HEK293 (cell line): ENCODE data around the gene NPM3.
A peak's percentile ranks its signal among the peaks of the same experiment; 100 is the strongest.

Source experiments
- CTCF ChIA-PET: fragments of 350-600 bp; formaldehyde crosslinking; extraction: SDS; loops from one replicate; lab custom pipeline; 2021; ENCODE audit warnings: antibody characterized with exemption; lab: Yijun Ruan, JAX
- POLR2A ChIA-PET: fragments of 300-600 bp; formaldehyde crosslinking; extraction: SDS; loops from one replicate; lab custom pipeline; 2020; ENCODE audit warnings: antibody characterized with exemption, inconsistent platforms; lab: Yijun Ruan, JAX
- H3K27ac ChIP-seq: fragments of 200-500 bp; sonication (Bioruptor generic); 2 replicates; pipeline ENCODE4 v1.5.1; 2014; ENCODE audit warnings: low read depth, low read length, control low read depth, inconsistent platforms; ENCODE audit errors: extremely low read depth
- H3K36me3 ChIP-seq, 2 experiments: fragments of 200-500 bp in 1 of 2; sonication (Bioruptor generic) in 1 of 2; 1 replicate in 1 of 2; 2 replicates in 1 of 2; pipeline ENCODE4 v1.5.1; 2014 to 2017; ENCODE audit warnings: inconsistent platforms in 2 of 2, low read length in 2 of 2; ENCODE audit not compliant: control insufficient read depth in 2 of 2, insufficient read depth in 1 of 2
- H3K4me1 ChIP-seq: fragments of 200-500 bp; sonication (Bioruptor generic); 2 replicates; pipeline ENCODE4 v1.5.1; 2014; ENCODE audit warnings: mild to moderate bottlenecking, low read length, inconsistent platforms; ENCODE audit not compliant: control insufficient read depth, insufficient read depth
- H3K4me3 ChIP-seq: 2 replicates; pipeline ENCODE4 v1.5.1; 2011; ENCODE audit warnings: low read depth, mild to moderate bottlenecking, control low read depth, low read length, moderate library complexity
- H3K9me3 ChIP-seq: fragments of 200-500 bp; sonication (Bioruptor generic); 2 replicates; pipeline ENCODE4 v1.5.1; 2014; ENCODE audit warnings: low read depth, low read length, inconsistent platforms; ENCODE audit not compliant: control insufficient read depth, insufficient read depth
- BCL11A ChIP-seq: fragments of 450-650 bp; formaldehyde crosslinking; IDR thresholded peaks from 2 replicates; pipeline ENCODE4 v1.5.1; 2016; ENCODE audit warnings: low read depth, missing biosample characterization, missing genetic modification characterization
- FEZF1 ChIP-seq: fragments of 450-650 bp; formaldehyde crosslinking; IDR thresholded peaks from 2 replicates; pipeline ENCODE4 v1.5.1; 2016; ENCODE audit warnings: missing biosample characterization, missing genetic modification characterization
- KLF16 ChIP-seq: fragments of 450-650 bp; formaldehyde crosslinking; IDR thresholded peaks from 2 replicates; pipeline ENCODE4 v1.5.1; 2017; ENCODE audit warnings: missing biosample characterization, missing genetic modification characterization
- SP7 ChIP-seq: fragments of 450-650 bp; formaldehyde crosslinking; IDR thresholded peaks from 2 replicates; pipeline ENCODE4 v1.5.1; 2016; ENCODE audit warnings: missing biosample characterization, missing genetic modification characterization
- ZBTB1 ChIP-seq: fragments of 450-650 bp; formaldehyde crosslinking; IDR thresholded peaks from 2 replicates; pipeline ENCODE4 v1.5.1; 2016; ENCODE audit warnings: missing biosample characterization, missing genetic modification characterization
- ZFHX2 ChIP-seq: fragments of 450-650 bp; formaldehyde crosslinking; conservative IDR thresholded peaks from 2 replicates; pipeline ENCODE4 v1.5.1; 2016; ENCODE audit warnings: missing biosample characterization, missing genetic modification characterization
- ZIC2 ChIP-seq: fragments of 450-650 bp; formaldehyde crosslinking; IDR thresholded peaks from 2 replicates; pipeline ENCODE4 v1.5.1; 2016; ENCODE audit warnings: missing biosample characterization, missing genetic modification characterization
- ZNF23 ChIP-seq: fragments of 450-650 bp; formaldehyde crosslinking; IDR thresholded peaks from 2 replicates; pipeline ENCODE4 v1.5.1; 2016; ENCODE audit warnings: missing biosample characterization, missing genetic modification characterization, borderline replicate concordance
- ZNF391 ChIP-seq: fragments of 450-650 bp; formaldehyde crosslinking; IDR thresholded peaks from 2 replicates; pipeline ENCODE4 v1.5.1; 2016; ENCODE audit warnings: low read depth, missing biosample characterization, missing genetic modification characterization, borderline replicate concordance
- ZNF571 ChIP-seq: fragments of 450-650 bp; formaldehyde crosslinking; IDR thresholded peaks from 2 replicates; pipeline ENCODE4 v1.5.0; 2017; ENCODE audit warnings: missing biosample characterization, missing genetic modification characterization
- ZNF596 ChIP-seq: fragments of 450-650 bp; IDR thresholded peaks from 2 replicates; pipeline ENCODE4 v1.5.0; 2018; ENCODE audit warnings: missing biosample characterization, mild to moderate bottlenecking, missing genetic modification characterization, moderate library complexity
- ZNF610 ChIP-seq: fragments of 450-650 bp; formaldehyde crosslinking; IDR thresholded peaks from 2 replicates; pipeline ENCODE4 v1.5.1; 2016; ENCODE audit warnings: missing biosample characterization, missing genetic modification characterization, borderline replicate concordance
- ZSCAN23 ChIP-seq: fragments of 450-650 bp; formaldehyde crosslinking; IDR thresholded peaks from 2 replicates; pipeline ENCODE4 v1.5.1; 2016; ENCODE audit warnings: missing biosample characterization, missing genetic modification characterization
- TF ChIP-seq, protein P1 (sequence below): fragments of 450-650 bp; formaldehyde crosslinking; IDR thresholded peaks from 2 replicates; pipeline ENCODE4 v1.5.1; 2016; ENCODE audit warnings: missing biosample characterization, missing genetic modification characterization
- TF ChIP-seq, protein P2 (sequence below): fragments of 450-650 bp; formaldehyde crosslinking; IDR thresholded peaks from 2 replicates; pipeline ENCODE4 v1.5.1; 2016; ENCODE audit warnings: missing biosample characterization, missing genetic modification characterization
- TF ChIP-seq, protein P3 (sequence below): fragments of 450-650 bp; formaldehyde crosslinking; IDR thresholded peaks from 2 replicates; pipeline ENCODE4 v1.5.1; 2016; ENCODE audit warnings: missing biosample characterization, missing genetic modification characterization, borderline replicate concordance
- TF ChIP-seq, protein P4 (sequence below): fragments of 450-650 bp; formaldehyde crosslinking; IDR thresholded peaks from 2 replicates; pipeline ENCODE4 v1.5.1; 2016; ENCODE audit warnings: missing biosample characterization, missing genetic modification characterization
- TF ChIP-seq, protein P5 (sequence below): fragments of 450-650 bp; formaldehyde crosslinking; IDR thresholded peaks from 2 replicates; pipeline ENCODE4 v1.5.1; 2016; ENCODE audit warnings: missing biosample characterization, missing genetic modification characterization
- TF ChIP-seq, protein P6 (sequence below): fragments of 450-650 bp; formaldehyde crosslinking; IDR thresholded peaks from 2 replicates; pipeline ENCODE4 v1.5.1; 2016; ENCODE audit warnings: missing biosample characterization, missing genetic modification characterization
- TF ChIP-seq, protein P7 (sequence below): fragments of 450-650 bp; formaldehyde crosslinking; IDR thresholded peaks from 2 replicates; pipeline ENCODE4 v1.5.1; 2016; ENCODE audit warnings: missing biosample characterization, missing genetic modification characterization, low read depth

NPM3 gene

DNA sequence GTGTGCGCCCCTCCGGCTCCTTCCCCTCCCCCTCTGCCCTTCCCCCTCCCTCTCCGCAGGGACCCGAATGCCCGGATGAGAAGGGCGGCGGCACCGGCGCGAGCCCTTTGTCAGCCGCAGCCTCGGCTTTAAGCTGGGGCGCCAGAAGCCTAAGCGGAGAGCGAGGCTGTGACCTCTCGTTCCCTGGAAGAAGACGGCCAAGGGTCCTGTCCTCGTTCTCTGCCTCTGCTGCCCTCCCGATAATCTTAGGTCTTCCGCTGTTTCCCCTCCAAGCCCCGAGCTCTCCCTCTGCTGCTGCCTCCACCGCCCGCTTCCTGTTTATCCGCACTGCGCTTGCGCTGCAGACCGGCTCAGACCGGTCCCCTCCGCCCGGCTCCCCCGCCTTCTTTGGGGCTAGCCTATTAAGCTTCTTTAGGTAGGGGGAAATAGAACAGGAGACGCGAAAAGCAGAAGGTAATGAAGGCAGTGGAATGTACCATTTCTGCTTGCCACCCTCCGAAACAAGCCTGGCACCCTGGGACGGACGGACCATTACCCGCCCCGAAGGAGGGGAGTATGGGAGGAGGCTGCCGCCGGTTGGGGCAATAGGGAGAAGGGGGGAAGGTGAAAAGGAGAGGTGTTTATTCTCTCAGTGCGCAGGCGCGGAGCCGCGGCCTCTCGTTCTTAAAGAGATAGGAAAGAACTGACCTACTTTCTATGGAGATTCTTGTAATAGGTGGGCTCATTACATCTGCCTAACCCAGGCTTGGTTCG is 35.0 kb upstream of the NPM3 start, which contains the start of gene OGA:
OGA (minus strand) TSS at position 326 of the 753 bp plus-strand sequence. CDS start 422 bp downstream, outside the sequence.
- POLR2A ChIA-PET = interaction anchor here (0.5 to 2.5 kb wide), 23 partner anchors 9 to 588 kb away, joined by 3 to 24 read pairs (median 4); partner anchors contain the start of genes DPCD, NPM3 and POLL
- Histone ChIP-seq H3K4me3 (peak within 1 kb of the TSS; percentile 92), H3K27ac (peak within 1 kb of the TSS; percentile 90), H3K9me3 (no peaks in the 10 kb centered on the region), H3K4me1 (peaks cover 9% of the 10 kb centered on the region; the same call in 1 of the 2 replicates), H3K36me3 (peaks cover 0 to 1% of the 10 kb centered on the region in 2 experiments; a peak in 2 of 3 replicates)
- CTCF ChIA-PET = interaction anchor here (0.6 to 2.6 kb wide), 8 partner anchors 10 to 545 kb away, joined by 3 to 17 read pairs (median 4); no protein-coding TSS in a partner anchor
- TF ChIP-seq, protein P1, sequence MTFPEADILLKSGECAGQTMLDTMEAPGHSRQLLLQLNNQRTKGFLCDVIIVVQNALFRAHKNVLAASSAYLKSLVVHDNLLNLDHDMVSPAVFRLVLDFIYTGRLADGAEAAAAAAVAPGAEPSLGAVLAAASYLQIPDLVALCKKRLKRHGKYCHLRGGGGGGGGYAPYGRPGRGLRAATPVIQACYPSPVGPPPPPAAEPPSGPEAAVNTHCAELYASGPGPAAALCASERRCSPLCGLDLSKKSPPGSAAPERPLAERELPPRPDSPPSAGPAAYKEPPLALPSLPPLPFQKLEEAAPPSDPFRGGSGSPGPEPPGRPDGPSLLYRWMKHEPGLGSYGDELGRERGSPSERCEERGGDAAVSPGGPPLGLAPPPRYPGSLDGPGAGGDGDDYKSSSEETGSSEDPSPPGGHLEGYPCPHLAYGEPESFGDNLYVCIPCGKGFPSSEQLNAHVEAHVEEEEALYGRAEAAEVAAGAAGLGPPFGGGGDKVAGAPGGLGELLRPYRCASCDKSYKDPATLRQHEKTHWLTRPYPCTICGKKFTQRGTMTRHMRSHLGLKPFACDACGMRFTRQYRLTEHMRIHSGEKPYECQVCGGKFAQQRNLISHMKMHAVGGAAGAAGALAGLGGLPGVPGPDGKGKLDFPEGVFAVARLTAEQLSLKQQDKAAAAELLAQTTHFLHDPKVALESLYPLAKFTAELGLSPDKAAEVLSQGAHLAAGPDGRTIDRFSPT (tag by site-specific recombination) = peak; percentile 99
- TF ChIP-seq ZNF23 (tag by site-specific recombination) (no peak), ZNF391 (tag by site-specific recombination) (peak; percentile 88; the same call in 1 of the 2 replicates), FEZF1 (peak; percentile 83), BCL11A (no peak), ZSCAN23 (tag by site-specific recombination) (0 out of 2 replicates have a peak, but pooled peaks have one; percentile 22), ZNF610 (tag by site-specific recombination) (no peak), KLF16 (peak; percentile 93; the same call in 1 of the 2 replicates), ZBTB1 (tag by site-specific recombination) (no peak), ZFHX2 (tag by site-specific recombination) (no peak; the same call in 1 of the 2 replicates), ZIC2 (tag by site-specific recombination) (peak; percentile 28), SP7 (tag by site-specific recombination) (peak; percentile 82), ZNF571 (tag by site-specific recombination) (no peak), ZNF596 (tag by site-specific recombination) (peak; percentile 39; the same call in 1 of the 2 replicates)
- TF ChIP-seq, protein P2, sequence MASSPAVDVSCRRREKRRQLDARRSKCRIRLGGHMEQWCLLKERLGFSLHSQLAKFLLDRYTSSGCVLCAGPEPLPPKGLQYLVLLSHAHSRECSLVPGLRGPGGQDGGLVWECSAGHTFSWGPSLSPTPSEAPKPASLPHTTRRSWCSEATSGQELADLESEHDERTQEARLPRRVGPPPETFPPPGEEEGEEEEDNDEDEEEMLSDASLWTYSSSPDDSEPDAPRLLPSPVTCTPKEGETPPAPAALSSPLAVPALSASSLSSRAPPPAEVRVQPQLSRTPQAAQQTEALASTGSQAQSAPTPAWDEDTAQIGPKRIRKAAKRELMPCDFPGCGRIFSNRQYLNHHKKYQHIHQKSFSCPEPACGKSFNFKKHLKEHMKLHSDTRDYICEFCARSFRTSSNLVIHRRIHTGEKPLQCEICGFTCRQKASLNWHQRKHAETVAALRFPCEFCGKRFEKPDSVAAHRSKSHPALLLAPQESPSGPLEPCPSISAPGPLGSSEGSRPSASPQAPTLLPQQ (tag by site-specific recombination) = peak; percentile 56; the same call in 1 of the 2 replicates
- TF ChIP-seq, protein P3, sequence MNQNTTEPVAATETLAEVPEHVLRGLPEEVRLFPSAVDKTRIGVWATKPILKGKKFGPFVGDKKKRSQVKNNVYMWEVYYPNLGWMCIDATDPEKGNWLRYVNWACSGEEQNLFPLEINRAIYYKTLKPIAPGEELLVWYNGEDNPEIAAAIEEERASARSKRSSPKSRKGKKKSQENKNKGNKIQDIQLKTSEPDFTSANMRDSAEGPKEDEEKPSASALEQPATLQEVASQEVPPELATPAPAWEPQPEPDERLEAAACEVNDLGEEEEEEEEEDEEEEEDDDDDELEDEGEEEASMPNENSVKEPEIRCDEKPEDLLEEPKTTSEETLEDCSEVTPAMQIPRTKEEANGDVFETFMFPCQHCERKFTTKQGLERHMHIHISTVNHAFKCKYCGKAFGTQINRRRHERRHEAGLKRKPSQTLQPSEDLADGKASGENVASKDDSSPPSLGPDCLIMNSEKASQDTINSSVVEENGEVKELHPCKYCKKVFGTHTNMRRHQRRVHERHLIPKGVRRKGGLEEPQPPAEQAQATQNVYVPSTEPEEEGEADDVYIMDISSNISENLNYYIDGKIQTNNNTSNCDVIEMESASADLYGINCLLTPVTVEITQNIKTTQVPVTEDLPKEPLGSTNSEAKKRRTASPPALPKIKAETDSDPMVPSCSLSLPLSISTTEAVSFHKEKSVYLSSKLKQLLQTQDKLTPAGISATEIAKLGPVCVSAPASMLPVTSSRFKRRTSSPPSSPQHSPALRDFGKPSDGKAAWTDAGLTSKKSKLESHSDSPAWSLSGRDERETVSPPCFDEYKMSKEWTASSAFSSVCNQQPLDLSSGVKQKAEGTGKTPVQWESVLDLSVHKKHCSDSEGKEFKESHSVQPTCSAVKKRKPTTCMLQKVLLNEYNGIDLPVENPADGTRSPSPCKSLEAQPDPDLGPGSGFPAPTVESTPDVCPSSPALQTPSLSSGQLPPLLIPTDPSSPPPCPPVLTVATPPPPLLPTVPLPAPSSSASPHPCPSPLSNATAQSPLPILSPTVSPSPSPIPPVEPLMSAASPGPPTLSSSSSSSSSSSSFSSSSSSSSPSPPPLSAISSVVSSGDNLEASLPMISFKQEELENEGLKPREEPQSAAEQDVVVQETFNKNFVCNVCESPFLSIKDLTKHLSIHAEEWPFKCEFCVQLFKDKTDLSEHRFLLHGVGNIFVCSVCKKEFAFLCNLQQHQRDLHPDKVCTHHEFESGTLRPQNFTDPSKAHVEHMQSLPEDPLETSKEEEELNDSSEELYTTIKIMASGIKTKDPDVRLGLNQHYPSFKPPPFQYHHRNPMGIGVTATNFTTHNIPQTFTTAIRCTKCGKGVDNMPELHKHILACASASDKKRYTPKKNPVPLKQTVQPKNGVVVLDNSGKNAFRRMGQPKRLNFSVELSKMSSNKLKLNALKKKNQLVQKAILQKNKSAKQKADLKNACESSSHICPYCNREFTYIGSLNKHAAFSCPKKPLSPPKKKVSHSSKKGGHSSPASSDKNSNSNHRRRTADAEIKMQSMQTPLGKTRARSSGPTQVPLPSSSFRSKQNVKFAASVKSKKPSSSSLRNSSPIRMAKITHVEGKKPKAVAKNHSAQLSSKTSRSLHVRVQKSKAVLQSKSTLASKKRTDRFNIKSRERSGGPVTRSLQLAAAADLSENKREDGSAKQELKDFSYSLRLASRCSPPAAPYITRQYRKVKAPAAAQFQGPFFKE (tag by site-specific recombination) = no peak
- TF ChIP-seq, protein P4, sequence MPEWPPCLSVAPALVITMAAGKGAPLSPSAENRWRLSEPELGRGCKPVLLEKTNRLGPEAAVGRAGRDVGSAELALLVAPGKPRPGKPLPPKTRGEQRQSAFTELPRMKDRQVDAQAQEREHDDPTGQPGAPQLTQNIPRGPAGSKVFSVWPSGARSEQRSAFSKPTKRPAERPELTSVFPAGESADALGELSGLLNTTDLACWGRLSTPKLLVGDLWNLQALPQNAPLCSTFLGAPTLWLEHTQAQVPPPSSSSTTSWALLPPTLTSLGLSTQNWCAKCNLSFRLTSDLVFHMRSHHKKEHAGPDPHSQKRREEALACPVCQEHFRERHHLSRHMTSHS (tag by site-specific recombination) = no peak
- TF ChIP-seq, protein P5, sequence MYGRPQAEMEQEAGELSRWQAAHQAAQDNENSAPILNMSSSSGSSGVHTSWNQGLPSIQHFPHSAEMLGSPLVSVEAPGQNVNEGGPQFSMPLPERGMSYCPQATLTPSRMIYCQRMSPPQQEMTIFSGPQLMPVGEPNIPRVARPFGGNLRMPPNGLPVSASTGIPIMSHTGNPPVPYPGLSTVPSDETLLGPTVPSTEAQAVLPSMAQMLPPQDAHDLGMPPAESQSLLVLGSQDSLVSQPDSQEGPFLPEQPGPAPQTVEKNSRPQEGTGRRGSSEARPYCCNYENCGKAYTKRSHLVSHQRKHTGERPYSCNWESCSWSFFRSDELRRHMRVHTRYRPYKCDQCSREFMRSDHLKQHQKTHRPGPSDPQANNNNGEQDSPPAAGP (tag by site-specific recombination) = peak; percentile 76
- TF ChIP-seq, protein P6, sequence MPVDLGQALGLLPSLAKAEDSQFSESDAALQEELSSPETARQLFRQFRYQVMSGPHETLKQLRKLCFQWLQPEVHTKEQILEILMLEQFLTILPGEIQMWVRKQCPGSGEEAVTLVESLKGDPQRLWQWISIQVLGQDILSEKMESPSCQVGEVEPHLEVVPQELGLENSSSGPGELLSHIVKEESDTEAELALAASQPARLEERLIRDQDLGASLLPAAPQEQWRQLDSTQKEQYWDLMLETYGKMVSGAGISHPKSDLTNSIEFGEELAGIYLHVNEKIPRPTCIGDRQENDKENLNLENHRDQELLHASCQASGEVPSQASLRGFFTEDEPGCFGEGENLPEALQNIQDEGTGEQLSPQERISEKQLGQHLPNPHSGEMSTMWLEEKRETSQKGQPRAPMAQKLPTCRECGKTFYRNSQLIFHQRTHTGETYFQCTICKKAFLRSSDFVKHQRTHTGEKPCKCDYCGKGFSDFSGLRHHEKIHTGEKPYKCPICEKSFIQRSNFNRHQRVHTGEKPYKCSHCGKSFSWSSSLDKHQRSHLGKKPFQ (tag by site-specific recombination) = 0 out of 2 replicates have a peak, but pooled peaks have one; percentile 19
- TF ChIP-seq, protein P7, sequence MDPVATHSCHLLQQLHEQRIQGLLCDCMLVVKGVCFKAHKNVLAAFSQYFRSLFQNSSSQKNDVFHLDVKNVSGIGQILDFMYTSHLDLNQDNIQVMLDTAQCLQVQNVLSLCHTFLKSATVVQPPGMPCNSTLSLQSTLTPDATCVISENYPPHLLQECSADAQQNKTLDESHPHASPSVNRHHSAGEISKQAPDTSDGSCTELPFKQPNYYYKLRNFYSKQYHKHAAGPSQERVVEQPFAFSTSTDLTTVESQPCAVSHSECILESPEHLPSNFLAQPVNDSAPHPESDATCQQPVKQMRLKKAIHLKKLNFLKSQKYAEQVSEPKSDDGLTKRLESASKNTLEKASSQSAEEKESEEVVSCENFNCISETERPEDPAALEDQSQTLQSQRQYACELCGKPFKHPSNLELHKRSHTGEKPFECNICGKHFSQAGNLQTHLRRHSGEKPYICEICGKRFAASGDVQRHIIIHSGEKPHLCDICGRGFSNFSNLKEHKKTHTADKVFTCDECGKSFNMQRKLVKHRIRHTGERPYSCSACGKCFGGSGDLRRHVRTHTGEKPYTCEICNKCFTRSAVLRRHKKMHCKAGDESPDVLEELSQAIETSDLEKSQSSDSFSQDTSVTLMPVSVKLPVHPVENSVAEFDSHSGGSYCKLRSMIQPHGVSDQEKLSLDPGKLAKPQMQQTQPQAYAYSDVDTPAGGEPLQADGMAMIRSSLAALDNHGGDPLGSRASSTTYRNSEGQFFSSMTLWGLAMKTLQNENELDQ (tag by site-specific recombination) = no peak
